GM23338 (cell line): ENCODE measurements around the gene COX17. TPM values are rescaled to one million over a fixed set of nuclear protein-coding genes. Genes with fewer than 3 reads are reported as not detected.

Source experiments
- NANOG ChIP-seq: IDR thresholded peaks from 2 replicates; pipeline ENCODE4 v1.6.1; 2016; ENCODE audit warnings: antibody characterized with exemption, borderline replicate concordance
- ZNF331 ChIP-seq: fragments of 250-450 bp; sonication (Bioruptor Pico); IDR thresholded peaks from 2 replicates; pipeline ENCODE4 v1.5.0; 2020; ENCODE audit warnings: low read depth, mild to moderate bottlenecking, moderate library complexity
- ZNF462 ChIP-seq: fragments of 250-450 bp; sonication (Bioruptor Pico); IDR thresholded peaks from 2 replicates; pipeline ENCODE4 v1.5.0; 2020; ENCODE audit warnings: mild to moderate bottlenecking, moderate library complexity
- polyA plus RNA-seq: library from polyadenylated mRNA; unstranded; fragments of >200 nt; fragmentation: Nextera tagmentation; extraction: Ambion mirVana; gene quantifications from 2 replicates; pipeline ENCODE4 v1.2.1, GENCODE V29; 2016
- total RNA-seq: library from RNA; depleted of rRNA; stranded (reverse); fragments of >200 nt; shearing (Covaris generic); gene quantifications from 2 replicates; pipeline ENCODE4 v1.2.3, GENCODE V29; 2014
- TF ChIP-seq, protein P1 (sequence below): IDR thresholded peaks from 2 replicates; pipeline ENCODE4 v1.6.1; 2016; ENCODE audit warnings: antibody characterized with exemption
- TF ChIP-seq, protein P2 (sequence below): IDR thresholded peaks from one replicate; pipeline ENCODE4 v1.6.1; 2018; ENCODE audit warnings: antibody characterized with exemption; ENCODE audit not compliant: unreplicated experiment

Gene COX17
- total and polyA plus RNA-seq, 2 experiments from 2014 or later: 24.0 to 324 TPM

- TF ChIP-seq ZNF462 (CRISPR knock-in tag): no peak
- TF ChIP-seq, protein P1, sequence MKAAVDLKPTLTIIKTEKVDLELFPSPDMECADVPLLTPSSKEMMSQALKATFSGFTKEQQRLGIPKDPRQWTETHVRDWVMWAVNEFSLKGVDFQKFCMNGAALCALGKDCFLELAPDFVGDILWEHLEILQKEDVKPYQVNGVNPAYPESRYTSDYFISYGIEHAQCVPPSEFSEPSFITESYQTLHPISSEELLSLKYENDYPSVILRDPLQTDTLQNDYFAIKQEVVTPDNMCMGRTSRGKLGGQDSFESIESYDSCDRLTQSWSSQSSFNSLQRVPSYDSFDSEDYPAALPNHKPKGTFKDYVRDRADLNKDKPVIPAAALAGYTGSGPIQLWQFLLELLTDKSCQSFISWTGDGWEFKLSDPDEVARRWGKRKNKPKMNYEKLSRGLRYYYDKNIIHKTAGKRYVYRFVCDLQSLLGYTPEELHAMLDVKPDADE: no peak
- no peak for TF ChIP-seq NANOG
- TF ChIP-seq ZNF331 (CRISPR knock-in tag): no peak
- TF ChIP-seq, protein P2, sequence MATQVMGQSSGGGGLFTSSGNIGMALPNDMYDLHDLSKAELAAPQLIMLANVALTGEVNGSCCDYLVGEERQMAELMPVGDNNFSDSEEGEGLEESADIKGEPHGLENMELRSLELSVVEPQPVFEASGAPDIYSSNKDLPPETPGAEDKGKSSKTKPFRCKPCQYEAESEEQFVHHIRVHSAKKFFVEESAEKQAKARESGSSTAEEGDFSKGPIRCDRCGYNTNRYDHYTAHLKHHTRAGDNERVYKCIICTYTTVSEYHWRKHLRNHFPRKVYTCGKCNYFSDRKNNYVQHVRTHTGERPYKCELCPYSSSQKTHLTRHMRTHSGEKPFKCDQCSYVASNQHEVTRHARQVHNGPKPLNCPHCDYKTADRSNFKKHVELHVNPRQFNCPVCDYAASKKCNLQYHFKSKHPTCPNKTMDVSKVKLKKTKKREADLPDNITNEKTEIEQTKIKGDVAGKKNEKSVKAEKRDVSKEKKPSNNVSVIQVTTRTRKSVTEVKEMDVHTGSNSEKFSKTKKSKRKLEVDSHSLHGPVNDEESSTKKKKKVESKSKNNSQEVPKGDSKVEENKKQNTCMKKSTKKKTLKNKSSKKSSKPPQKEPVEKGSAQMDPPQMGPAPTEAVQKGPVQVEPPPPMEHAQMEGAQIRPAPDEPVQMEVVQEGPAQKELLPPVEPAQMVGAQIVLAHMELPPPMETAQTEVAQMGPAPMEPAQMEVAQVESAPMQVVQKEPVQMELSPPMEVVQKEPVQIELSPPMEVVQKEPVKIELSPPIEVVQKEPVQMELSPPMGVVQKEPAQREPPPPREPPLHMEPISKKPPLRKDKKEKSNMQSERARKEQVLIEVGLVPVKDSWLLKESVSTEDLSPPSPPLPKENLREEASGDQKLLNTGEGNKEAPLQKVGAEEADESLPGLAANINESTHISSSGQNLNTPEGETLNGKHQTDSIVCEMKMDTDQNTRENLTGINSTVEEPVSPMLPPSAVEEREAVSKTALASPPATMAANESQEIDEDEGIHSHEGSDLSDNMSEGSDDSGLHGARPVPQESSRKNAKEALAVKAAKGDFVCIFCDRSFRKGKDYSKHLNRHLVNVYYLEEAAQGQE: no peak
Observed at GRCh38 chr3:119683421-119683820, 6.2 kb upstream of the COX17 start (continued).
